ENCODE measurements around the gene MRPL16.

GRCh38 chr11:59810189-59810910, at the start of gene MRPL16:
- TF ChIP-seq CTCF (IDR thresholded peaks at IDR 0.05; ENCODE audit: insufficient read depth, low read length): no peak
- peak; percentile 73 for TF ChIP-seq REST (IDR thresholded peaks at IDR 0.05; ENCODE audit: insufficient replicate concordance, low read depth)

All from HL-60 (cell line).